VCaP (cell line): ENCODE results near the gene ERC2.

ENCODE experiments used
- H3K27ac ChIP-seq: fragments of 450-650 bp; 2 replicates; pipeline ENCODE4 v1.5.1; 2017
- CTCF ChIP-seq: fragments of 450-650 bp; conservative IDR thresholded peaks from 2 replicates; pipeline ENCODE4 v1.5.1; 2017; ENCODE audit warnings: mild to moderate bottlenecking, moderate library complexity

The ERC2 gene

GRCh38 chr3:55597641-55598040 is 870.6 kb downstream of the ERC2 start:
- TF ChIP-seq CTCF, result no peak
- no peak overlapping the region for H3K27ac ChIP-seq

- no peak overlapping the region for H3K27ac ChIP-seq
- TF ChIP-seq CTCF, result no peak
Observed at GRCh38 chr3:55596212-55596611, 872.1 kb downstream of the ERC2 start.

- TF ChIP-seq CTCF, result no peak
- no peak overlapping the region for H3K27ac ChIP-seq
Observed at GRCh38 chr3:55595420-55595819, 872.8 kb downstream of the ERC2 start.

- no peak overlapping the region for H3K27ac ChIP-seq
- TF ChIP-seq CTCF, result no peak
Observed at GRCh38 chr3:55592572-55592971, 875.7 kb downstream of the ERC2 start.

GRCh38 chr3:55591888-55592287 is 876.4 kb downstream of the ERC2 start:
- no peak overlapping the region for H3K27ac ChIP-seq
- TF ChIP-seq CTCF, result no peak

GRCh38 chr3:55588146-55588765 is 880.0 kb downstream of the ERC2 start:
- no peak overlapping the region for H3K27ac ChIP-seq
- TF ChIP-seq CTCF, result no peak

- no peak for TF ChIP-seq CTCF
- H3K27ac ChIP-seq, result no peak overlapping the region
Observed at GRCh38 chr3:55585856-55586255, 882.4 kb downstream of the ERC2 start.
